ENCODE data around the gene CD22. TPM values are rescaled to one million over a fixed set of nuclear protein-coding genes. Genes with fewer than 3 reads are reported as not detected.
"Not testable (repeated sequence)": the region's sequence is repeated elsewhere in the genome, so short reads cannot be mapped to it uniquely, and the experiment has no call there.

Gene CD22
- total RNA-seq, 1 experiment from 2014 or later, result 5.5 TPM

DNA sequence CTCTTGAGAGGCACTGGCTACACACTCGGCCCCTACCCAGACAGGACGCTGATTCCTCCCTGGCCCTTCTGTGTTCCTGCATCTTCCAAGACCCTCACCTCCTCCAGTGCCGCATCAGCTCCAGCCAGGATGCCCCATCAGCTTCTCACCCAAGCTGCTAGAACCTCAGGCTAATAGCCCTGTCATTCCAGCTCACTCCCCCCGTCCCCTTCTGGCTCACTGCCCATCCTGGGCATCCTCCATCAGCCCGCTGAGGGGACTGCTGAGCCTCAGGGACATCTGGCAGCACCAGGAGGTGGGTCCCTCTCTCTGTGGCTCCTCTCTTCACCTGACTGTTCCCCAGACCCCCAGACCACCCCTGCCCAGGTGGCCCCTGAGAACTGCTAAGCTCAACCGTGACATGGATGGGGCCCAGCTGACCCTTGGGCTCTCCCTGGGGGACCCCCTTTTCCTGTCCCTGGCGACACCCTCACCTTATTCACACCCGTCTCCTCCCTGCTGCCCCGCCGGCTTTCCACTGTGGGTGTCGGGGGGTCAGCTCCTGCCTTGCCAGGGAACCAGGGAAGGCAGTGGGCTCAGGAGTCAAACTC lies 34.1 kb downstream of the CD22 start:
- no peak for DNase-seq (ENCODE audit: low read depth, low spot score)
- in situ Hi-C loops (cut with HindIII; ENCODE audit: low pct_unique_long_range_greater_than_20kb, low sequenced_read_pairs), result no loop called here

- DNase-seq (ENCODE audit: low read depth, low spot score), result no peak
- in situ Hi-C loops (cut with HindIII; ENCODE audit: low pct_unique_long_range_greater_than_20kb, low sequenced_read_pairs), result no loop called here
Observed at GRCh38 chr19:35363711-35364425, 34.9 kb downstream of the CD22 start.

DNA sequence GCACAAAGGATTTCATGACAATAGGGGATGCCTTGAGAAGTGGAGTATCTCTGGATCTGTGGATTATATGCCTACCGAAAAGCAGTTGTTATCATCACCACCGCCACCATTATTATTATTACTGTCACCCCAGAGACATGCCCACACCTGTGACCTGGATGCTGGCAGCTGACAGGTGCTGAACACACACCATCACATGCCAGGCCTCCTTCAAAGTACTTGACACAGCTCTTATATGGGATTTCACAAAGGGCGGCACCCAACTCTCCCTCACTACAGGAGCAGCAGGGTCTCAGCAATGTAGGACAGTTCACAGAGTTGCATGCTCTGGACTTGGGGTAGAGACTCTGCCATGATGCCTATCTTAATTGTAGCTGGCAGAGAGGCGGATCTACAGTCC lies 36.3 kb downstream of the CD22 start:
- no peak for DNase-seq (ENCODE audit: low read depth, low spot score)
- in situ Hi-C loops (cut with HindIII; ENCODE audit: low pct_unique_long_range_greater_than_20kb, low sequenced_read_pairs), result no loop called here

DNA sequence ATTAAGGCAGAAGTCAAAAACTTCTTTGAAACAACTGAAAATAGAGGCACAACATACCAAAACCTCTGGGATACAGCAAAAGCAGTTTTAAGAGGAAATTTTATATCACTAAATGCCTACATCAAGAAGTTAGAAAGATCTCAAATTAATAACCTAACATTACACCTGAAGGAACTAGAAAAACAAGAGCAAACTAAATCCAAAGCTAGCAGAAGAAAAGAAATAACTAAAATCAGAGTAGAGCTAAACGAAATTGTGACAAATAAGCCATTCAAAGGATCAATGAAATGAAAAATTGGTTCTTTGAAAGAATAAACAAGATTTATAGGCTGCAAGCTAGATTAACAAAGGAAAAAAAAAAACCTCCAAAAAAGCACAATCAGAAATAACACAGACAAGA lies 39.4 kb downstream of the CD22 start:
- DNase-seq (ENCODE audit: low read depth, low spot score), result no peak
- in situ Hi-C loops (cut with HindIII; ENCODE audit: low pct_unique_long_range_greater_than_20kb, low sequenced_read_pairs), result no loop called here

DNA sequence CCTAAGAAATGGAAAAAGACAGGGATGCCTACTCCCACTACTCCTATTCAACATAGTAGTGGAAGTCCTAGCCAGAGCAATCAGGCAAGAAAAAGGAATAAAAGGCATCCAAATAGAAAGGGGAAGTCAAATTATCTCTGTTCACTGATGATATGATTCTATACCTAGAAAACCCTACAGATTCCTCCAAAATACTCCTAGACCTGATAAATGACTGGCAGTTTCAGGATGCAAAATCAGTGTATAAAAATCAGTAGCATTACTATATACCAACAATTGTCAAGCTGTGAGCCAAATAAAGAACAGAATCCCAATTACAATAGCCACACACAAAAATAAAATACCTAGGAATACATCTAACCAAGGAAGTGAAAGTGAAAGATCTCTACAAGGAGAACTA lies 40.5 kb downstream of the CD22 start:
- in situ Hi-C loops (cut with HindIII; ENCODE audit: low pct_unique_long_range_greater_than_20kb, low sequenced_read_pairs), result no loop called here
- no peak for DNase-seq (ENCODE audit: low read depth, low spot score)

DNA sequence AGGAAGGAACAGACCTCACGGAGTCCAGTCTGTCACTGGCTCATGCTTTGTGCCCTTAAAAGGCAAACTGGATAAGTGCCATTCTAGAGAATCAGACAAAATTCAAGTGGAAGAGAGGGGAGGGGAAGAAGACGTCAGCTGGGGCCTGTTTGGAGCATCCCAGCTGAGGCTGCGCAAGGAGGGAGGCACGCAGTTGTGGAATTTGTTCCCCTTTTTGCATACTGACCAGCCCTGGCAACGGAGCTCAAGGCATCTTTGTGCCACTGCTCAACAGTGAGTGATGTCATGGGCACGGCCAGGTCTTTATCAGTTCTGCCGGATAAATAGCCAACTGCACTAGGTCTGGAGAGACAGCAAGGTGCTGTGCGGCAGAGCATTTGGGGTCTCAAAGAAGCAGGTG lies 41.7 kb downstream of the CD22 start, which contains the start of gene GPR42:
Gene GPR42 (plus strand): TSS at position 347 of the 400 bp plus-strand sequence. CDS start 292 bp downstream, outside the sequence.
- DNase-seq (ENCODE audit: low read depth, low spot score), result no peak
- in situ Hi-C loops (cut with HindIII; ENCODE audit: low pct_unique_long_range_greater_than_20kb, low sequenced_read_pairs), result no loop called here

GRCh38 chr19:35373492-35373891 lies 44.5 kb downstream of the CD22 start:
- in situ Hi-C loops (cut with HindIII; ENCODE audit: low pct_unique_long_range_greater_than_20kb, low sequenced_read_pairs), result no loop called here
- peak; percentile 0 for DNase-seq (ENCODE audit: low read depth, low spot score)

DNA sequence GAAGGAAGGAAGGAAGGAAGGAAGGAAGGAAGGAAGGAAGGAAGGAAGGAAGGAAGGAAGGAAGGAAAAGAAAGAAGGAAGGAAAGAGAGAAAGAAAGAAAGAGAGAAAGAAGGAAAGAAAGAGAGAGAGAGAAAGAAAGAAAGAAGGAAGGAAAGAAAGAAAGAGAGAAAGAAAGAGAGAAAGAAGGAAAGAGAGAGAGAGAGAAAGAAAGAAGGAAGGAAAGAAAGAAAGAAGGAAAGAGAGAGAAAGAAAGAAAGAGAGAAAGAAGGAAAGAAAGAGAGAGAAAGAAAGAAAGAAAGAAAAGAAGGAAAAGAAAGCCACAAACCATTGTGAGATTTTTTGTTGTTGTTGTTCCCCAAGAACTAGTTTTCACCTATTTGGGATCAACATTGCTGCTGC lies 45.0 kb downstream of the CD22 start:
- in situ Hi-C loops (cut with HindIII; ENCODE audit: low pct_unique_long_range_greater_than_20kb, low sequenced_read_pairs); DNase-seq (ENCODE audit: low read depth, low spot score): not testable (repeated sequence)

DNA sequence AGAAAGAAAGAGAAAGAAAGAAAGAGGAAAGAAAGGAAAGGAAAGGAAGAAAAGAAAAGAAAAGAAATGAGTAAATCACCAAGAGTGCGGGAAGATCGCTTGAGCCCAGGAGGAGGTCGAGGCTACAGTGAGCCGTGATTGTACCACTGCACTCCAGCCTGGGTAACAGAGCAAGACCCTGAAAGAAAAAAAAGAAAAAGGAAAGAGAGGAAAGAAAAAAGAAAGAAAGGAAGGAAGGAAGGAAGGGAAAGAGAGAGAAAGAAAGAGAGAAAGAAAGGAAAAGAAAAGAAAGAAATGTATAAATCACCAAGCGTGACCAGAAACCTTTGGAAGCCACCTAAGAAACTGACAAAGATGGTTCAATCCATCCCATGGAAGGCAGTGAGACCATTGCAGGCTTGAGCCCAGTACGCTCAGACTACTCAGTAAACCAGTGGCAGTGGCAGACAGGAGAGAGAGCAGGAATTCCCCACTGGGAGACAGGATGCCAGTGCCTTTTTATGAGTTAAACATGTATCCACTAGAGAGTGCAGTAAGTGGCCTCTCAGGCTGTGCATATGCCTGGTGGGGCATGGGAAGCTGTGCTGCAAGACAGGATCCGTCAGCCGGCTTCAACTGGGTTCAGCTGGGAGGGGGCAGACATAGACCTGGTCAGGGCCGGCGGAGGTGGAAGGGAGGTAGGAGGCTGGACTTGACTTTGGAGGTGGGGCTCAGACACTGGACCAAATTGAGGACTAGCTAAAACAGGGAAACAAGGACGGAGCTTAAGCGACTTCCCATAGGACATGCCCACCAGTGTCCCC lies 46.7 kb downstream of the CD22 start:
- no peak for DNase-seq (ENCODE audit: low read depth, low spot score)
- in situ Hi-C loops (cut with HindIII; ENCODE audit: low pct_unique_long_range_greater_than_20kb, low sequenced_read_pairs), result no loop called here

GRCh38 chr19:35377656-35378055 lies 48.7 kb downstream of the CD22 start:
- in situ Hi-C loops (cut with HindIII; ENCODE audit: low pct_unique_long_range_greater_than_20kb, low sequenced_read_pairs), result no loop called here
- no peak for DNase-seq (ENCODE audit: low read depth, low spot score)

DNA sequence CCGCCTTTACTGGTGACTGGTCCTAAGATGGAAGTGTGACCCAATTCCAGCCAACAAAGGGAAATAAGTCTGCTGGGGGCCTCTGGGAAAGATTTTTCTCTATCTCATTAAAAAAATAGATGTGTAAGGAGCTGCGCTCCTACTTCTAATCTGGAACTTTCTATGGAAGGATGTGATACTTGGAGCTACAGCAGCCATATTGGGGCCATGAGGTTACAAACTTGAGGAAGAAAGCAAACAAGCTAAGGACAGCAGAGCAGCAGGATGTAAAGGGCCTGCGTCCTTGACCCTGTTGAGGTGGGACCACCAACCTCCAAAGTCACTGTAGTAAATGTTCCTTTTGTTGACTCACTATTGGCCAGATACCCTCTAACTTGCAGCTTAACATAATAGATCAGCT lies 49.4 kb downstream of the CD22 start:
- in situ Hi-C loops (cut with HindIII; ENCODE audit: low pct_unique_long_range_greater_than_20kb, low sequenced_read_pairs), result no loop called here

GRCh38 chr19:35379545-35379944 lies 50.6 kb downstream of the CD22 start:
- DNase-seq (ENCODE audit: low read depth, low spot score); in situ Hi-C loops (cut with HindIII; ENCODE audit: low pct_unique_long_range_greater_than_20kb, low sequenced_read_pairs): not testable (repeated sequence)

More for the DNA sequence above, 49.4 kb downstream of the CD22 start:
- DNase-seq (ENCODE audit: low read depth, low spot score), result no peak

DNA sequence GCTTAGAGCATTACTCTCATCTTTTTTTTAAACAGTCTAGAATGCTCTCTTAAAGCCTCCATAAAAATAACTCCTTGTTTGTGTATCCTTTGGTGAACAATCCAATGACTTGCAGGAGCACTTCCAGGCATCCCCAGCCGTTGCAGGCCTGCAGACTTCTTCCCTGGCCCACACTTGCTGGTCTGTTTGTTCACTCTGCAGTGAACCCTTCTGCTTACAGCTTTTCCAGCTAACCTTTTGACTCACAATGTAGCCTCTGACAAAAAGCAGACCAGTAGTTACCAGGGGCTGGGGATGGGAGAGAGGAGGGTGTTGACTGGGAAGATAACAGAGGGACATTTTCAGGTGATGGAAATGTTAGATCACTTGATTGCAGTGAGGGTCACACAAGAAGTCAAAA lies 51.0 kb downstream of the CD22 start:
- no peak for DNase-seq (ENCODE audit: low read depth, low spot score)
- in situ Hi-C loops (cut with HindIII; ENCODE audit: low pct_unique_long_range_greater_than_20kb, low sequenced_read_pairs), result no loop called here

DNA sequence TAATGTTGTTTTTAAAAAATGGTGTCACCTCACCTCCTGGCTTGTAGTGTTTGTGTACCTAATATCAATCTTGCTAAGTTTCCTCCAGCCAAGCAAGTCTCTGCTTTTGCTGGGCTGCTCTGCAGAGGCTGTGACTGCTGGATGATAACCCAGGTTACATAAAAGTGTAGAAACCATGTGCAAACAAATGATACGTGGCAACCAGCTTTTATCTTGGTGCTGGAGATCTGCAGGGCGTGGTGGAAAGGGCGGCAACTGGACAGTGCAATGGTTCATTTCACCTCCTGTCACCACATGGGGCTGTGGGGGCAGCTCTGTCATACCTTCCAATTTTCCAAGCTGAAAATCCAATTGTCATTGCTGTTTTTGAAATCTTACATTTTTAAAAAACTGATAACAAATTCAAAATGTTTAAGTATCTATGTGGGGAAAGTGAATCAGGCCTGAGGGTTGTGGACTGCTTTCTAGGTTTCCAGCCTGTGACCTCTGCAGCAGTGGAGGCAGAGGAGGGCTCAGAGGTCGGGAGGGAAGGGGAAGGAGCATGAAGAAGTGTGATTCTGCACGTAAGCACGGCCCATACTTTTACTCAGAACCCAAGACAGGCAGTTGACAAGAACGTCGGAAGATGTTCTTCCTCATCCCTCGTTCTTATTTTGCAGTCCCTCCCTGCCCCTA lies 51.6 kb downstream of the CD22 start:
- DNase-seq (ENCODE audit: low read depth, low spot score), result no peak
- in situ Hi-C loops (cut with HindIII; ENCODE audit: low pct_unique_long_range_greater_than_20kb, low sequenced_read_pairs), result no loop called here

- DNase-seq (ENCODE audit: low read depth, low spot score), result no peak
- in situ Hi-C loops (cut with HindIII; ENCODE audit: low pct_unique_long_range_greater_than_20kb, low sequenced_read_pairs), result no loop called here
Observed at GRCh38 chr19:35381318-35381717, 52.3 kb downstream of the CD22 start.

- in situ Hi-C loops (cut with HindIII; ENCODE audit: low pct_unique_long_range_greater_than_20kb, low sequenced_read_pairs), result no loop called here
- DNase-seq (ENCODE audit: low read depth, low spot score), result no peak
Observed at GRCh38 chr19:35381926-35382325, 52.9 kb downstream of the CD22 start.

- no peak for DNase-seq (ENCODE audit: low read depth, low spot score)
- in situ Hi-C loops (cut with HindIII; ENCODE audit: low pct_unique_long_range_greater_than_20kb, low sequenced_read_pairs), result no loop called here
Observed at GRCh38 chr19:35383536-35383935, 54.5 kb downstream of the CD22 start.
